CD4-positive, alpha-beta T cell treated with Interleukin-17A for 4 hours (primary cell): Measurements from ENCODE around the gene OSR1.
"Not testable (repeated sequence)": the region's sequence is repeated elsewhere in the genome, so short reads cannot be mapped to it uniquely, and the experiment has no call there.

Experiments used
- DNase-seq: peaks from one replicate; pipeline ENCODE4 v3.0.0-alpha.2; 2020; ENCODE audit warnings: mixed read lengths

The OSR1 gene

GRCh38 chr2:19358242-19359020 is at the start of gene OSR1:
Gene OSR1, minus strand, starts transcription at chr2:19358623. Its CDS starts 4,818 bp downstream, at chr2:19353805.
- DNase-seq = peak; percentile 31

GRCh38 chr2:19403785-19404184 is 45.4 kb upstream of the OSR1 start:
- no peak for DNase-seq

GRCh38 chr2:19392191-19392590 is 33.8 kb upstream of the OSR1 start:
- no peak for DNase-seq

- DNase-seq = not testable (repeated sequence)
Measured at GRCh38 chr2:19389469-19389868, 31.0 kb upstream of the OSR1 start.

- DNase-seq = no peak
Measured at GRCh38 chr2:19380532-19380931, 22.1 kb upstream of the OSR1 start.

- DNase-seq = no peak
Measured at GRCh38 chr2:19378939-19379338, 20.5 kb upstream of the OSR1 start.

- DNase-seq = no peak
Measured at GRCh38 chr2:19377717-19378116, 19.3 kb upstream of the OSR1 start.

GRCh38 chr2:19373352-19373751 is 14.9 kb upstream of the OSR1 start:
- no peak for DNase-seq

GRCh38 chr2:19371996-19372582 is 13.7 kb upstream of the OSR1 start:
- no peak for DNase-seq

GRCh38 chr2:19369341-19369955 is 11.0 kb upstream of the OSR1 start:
- no peak for DNase-seq

- no peak for DNase-seq
Measured at GRCh38 chr2:19368760-19369159, 10.3 kb upstream of the OSR1 start.

GRCh38 chr2:19367326-19367725 is 8.9 kb upstream of the OSR1 start:
- DNase-seq = no peak

- no peak for DNase-seq
Measured at GRCh38 chr2:19365126-19365525, 6.7 kb upstream of the OSR1 start.

GRCh38 chr2:19364014-19364413 is 5.6 kb upstream of the OSR1 start:
- DNase-seq = no peak

GRCh38 chr2:19363474-19363778 is 5.0 kb upstream of the OSR1 start:
- no peak for DNase-seq

- DNase-seq = peak; percentile 70
Measured at GRCh38 chr2:19362755-19363473, 4.5 kb upstream of the OSR1 start.

GRCh38 chr2:19362094-19362754 is 3.8 kb upstream of the OSR1 start:
- peak; percentile 26 for DNase-seq

GRCh38 chr2:19361325-19361990 is 3.0 kb upstream of the OSR1 start:
- peak; percentile 40 for DNase-seq

GRCh38 chr2:19360966-19361321 is 2.5 kb upstream of the OSR1 start:
- no peak for DNase-seq

GRCh38 chr2:19360266-19360965 is 2.0 kb upstream of the OSR1 start:
- no peak for DNase-seq

- no peak for DNase-seq
Measured at GRCh38 chr2:19359456-19359855, 1.0 kb upstream of the OSR1 start.

GRCh38 chr2:19359021-19359357 is 566 bp upstream of the OSR1 start:
- DNase-seq = no peak
